GM04503 (cell line): ENCODE data around the gene CDHR3.

Experiments
- DNase-seq: peaks from one replicate; pipeline ENCODE4 v3.0.0-alpha.2; 2012; ENCODE audit warnings: low read depth

CDHR3 gene

DNA sequence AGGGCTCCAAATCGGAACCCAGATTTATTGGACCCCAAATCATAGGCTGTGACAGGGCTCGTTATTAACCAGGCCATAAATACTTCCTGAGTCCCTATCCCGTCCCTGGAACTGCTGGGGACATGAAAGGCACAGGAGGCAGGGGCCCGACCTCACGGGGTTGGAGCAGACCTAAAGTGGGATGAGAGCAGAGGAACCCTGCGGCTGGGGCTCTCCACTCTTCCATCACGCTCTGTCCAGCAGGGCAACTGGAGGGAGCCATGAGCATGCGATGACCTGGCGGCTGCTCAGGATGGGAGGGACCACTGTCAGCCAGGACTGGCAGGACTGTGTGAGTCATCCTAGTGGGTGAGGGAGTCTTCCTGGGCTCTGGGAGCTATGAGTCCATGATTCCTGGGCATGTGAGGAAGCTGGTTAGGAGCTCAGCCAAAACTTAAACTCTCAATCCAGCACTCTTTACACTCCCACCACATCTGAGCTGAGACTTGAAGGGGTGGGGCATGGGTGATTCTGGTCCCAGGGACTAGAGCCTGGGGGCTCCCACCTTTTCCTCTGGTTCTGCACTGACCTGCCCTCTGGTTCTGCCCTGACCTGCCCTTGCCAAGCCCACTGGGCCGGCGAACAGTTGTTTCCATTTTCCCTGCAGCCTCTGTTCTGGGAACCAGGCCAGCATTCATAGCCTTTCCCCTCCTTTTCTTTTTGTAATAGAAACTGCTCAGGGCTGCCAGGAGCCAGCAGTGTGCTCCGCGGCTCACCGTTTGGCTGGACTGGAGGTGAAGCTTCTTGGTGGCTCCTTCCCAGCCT lies 101.9 kb downstream of the CDHR3 start:
- DNase-seq, result peak; percentile 91

DNA sequence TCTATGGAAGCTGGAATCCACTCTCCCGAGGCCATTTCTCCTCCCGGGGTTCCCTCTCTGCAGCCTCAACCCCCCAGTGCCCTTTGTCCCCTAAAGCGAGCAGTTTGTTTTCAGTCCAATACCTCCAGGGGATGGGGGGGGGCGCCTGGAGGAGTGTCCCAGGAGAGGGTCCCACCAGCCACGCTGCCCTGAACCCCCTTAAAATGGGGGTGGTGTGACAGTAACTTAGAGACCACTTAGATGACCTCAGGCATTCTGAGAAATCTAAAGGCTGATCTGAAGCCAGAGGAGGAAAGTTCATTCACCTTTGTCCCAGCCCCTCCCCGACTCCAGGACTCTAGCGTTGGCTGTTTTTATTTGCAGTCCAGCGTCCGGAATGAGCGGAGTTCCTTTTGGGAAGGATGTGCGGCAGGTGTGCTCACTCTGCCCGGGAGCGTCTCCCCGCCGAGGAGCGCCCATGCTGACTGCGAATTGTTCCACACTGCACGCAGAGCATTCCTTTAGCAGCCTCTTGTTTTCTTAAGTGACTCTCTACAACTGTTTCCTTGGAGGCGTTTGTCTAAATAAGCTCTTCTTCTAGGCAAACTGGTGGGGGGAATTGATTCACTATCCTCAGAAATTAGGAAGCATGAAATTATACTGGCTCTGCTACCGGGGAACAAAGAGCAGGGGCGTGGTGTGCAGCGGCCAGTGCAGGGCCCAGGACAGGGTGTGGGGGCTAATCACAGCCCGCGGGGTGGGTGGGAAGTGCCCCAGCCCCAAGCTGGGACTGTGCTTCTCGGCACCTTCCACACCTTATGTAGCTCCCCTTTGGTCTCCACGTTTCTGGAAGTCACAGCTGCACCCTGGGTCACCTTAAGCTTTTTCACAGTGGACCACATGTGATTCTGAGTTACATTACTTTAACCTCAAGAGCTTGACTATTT lies 102.8 kb downstream of the CDHR3 start:
- DNase-seq, result no peak

DNA sequence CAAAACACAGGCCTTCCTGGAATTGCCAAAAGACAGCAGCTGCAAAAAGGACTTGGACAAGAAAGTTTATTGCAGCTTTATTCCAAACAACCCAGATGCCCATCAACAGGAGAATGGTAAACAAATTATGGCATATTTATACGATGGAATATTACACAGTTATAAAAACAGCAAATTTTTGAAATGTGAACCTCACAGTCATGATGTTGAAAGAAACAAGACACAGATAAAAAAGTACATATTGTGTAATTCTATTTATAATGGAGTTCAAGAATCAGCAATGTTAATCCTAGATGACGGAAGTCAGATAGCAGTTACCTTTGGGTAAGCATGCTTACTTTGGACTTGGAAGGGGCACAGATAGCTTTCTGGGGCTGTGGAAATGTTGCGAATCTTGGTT lies 104.6 kb downstream of the CDHR3 start:
- no peak for DNase-seq

DNA sequence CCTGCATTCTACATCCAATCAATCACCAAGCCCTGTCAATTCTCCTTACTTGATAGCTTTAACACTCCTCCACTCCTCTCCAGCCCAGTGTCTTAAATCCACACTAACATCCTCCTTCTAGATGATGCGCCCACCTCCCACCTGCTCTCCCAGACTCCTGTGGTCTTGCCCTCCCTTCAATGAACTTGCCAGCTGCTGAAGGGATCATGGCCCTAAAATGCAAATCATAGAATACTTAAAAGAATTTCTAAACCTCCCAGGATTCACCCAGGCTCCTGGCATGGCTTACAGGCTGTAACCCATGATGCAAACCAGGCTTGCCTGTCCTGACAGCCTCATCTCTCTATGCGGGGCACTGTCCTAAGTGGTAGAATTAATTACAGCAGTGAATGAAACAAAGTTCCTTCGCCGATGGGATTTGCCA lies 105.5 kb downstream of the CDHR3 start:
- no peak for DNase-seq

DNA sequence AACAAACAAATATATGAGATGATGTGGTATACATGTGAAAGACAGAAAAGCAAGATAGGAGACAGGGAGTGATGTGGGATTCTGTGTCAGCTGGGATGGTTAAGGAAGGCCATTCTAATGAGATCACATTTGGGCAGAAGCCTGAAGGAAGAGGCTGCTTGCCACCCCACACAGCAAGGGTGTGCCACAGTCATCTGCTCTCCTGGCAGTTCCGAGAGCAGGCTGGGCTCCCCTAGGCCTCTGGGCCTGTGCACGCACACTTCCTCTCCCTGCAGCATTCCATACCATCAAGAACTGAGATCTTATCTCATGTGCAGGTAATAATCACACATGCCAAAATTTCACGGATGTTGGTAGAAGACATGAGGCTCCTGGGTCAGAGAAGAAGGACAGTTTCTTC lies 105.9 kb downstream of the CDHR3 start:
- DNase-seq, result peak; percentile 52

DNA sequence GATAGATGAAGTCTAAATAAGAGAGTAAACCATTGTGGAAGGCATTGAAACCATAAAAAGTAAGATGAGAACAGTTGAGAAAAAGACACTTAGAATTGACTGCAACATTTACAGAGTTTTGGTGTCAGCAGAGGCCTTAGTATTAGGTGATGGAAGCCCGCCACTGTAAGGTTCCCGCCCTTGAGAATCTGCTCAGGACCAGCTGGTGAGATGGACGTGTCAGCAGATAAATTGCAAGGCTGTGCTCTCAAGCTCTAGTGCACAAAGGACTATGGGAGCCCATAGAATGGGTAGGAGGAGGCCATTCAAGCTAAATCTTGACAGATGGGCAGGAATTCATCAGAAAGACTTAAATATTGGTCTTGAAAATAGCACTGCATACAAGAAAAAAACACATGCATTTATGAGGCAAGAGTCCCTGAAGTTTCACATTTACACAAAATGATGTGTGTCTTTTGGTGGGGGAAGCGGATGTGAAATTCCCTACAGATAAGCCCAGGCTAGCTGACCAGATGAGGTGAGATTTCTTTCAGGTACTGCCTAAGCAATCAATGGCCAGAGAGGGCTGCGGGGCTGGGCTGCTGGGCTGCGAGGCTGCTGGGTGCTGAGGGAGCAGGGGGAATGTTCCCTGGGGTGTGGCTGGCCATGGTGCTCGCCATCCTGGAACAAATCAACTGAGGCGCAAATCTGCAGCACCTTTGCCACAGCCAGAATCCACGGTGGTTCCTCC lies 106.6 kb downstream of the CDHR3 start:
- no peak for DNase-seq

DNA sequence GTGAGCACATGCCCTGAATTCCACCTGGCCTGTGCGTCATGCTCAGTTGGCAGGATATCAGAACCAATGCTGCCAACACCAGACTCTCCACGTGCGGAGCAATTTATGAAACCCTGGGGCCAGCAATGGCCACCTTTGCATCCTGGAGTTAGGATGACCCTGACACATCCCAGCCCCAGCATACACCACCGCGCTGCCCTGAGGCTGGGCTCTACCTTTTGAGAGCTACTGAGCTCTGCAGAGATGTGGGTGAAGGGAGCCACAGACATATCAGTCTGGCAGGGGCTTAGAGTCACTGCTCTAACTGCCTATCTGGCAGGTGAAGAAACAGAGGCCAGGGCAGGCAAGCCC lies 107.1 kb downstream of the CDHR3 start:
- no peak for DNase-seq

DNA sequence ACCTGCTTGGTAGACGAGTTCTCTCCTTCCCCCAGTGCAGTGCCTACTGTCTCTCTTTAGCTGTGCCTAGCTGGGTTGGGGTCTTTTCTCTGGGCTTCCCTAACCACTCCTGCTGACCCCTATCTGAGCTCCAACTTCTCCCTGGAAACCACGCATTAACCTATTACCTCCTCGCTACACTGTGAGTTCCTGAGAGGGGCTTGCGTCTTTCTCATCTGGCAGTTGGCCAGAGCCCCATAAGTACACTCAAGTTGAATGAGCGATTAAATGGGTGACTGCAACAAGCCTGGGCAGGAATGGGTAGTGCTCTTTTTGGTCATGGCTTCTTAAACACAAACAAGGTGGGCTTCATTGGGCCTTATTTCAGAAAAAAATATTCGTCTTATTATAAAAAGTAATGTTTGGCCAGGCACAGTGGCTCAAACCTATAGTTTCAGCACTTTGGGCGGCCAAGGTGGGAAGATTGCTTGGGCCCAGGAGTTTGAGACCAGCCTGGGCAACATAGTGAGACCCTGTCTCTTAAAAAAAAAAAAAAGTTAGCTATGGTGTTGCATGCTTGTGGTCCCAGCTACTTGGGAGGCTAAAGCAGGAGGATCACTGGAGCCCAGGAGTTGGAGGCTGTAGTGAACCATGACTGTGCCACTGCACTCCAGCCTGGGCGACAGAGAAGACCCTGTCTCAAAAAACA lies 107.6 kb downstream of the CDHR3 start:
- DNase-seq, result no peak

DNA sequence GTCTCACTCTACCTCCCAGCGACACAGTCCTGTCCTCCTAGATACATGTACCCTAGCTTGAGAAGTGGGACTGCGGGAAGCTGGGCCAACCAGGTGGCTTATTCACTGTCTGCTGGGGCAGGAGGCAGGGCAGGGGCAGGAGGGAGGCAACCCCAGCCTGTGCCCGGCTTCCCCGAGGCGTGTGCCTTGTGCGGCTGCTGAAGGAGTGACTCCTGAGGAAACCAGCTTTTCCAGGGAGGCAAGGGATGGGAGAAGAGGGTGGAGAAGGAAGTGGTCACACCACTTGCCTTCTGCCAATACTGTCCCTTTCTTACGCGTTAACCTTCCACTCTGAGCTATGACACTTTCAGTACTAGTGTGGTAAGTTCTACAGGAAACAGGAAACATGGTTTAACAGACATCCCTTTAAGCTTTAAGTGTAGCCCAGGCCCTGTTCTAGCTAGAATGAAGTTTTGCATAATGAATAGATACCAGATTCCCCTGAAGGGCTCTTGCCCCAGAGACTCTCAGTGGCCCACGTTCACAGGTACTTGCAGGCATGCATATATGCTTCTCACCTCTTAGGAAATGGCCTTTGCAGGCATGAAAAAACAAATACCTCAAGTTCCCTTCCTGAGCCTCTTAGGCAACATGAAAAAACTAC lies 108.4 kb downstream of the CDHR3 start:
- DNase-seq, result no peak

DNA sequence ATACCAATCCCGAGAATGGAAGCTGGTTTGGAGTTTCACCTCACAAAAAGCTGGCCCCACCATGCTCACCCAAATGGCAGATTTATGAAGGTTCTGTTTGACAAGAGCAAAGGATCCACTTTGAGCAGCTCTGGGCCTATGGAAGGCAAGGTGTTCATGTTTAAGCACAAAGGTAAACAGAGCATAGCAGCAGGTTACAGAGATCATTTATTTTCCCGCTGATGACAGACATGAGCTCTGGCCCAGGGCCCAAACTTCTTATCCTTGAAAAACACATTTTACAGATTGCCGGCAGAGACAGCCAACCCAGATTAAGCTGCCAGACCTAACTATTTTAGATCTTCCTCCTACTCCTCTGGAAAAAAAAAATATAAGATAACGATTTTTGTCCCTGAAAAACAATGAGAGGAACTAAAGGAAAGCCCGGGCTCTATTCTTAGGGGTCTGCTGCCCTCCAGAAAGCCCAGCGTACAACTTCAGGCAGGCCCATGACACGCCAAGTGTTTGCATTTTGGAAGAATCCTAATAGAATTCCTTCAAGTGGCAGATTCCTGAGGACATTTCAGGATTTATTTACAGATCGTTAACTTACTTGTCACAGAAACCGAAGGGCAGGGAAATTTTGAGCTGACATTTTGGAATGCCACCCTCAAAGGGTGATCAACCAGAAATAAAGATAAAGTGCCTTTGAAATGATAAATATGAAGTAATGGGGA lies 109.1 kb downstream of the CDHR3 start:
- DNase-seq, result no peak

DNA sequence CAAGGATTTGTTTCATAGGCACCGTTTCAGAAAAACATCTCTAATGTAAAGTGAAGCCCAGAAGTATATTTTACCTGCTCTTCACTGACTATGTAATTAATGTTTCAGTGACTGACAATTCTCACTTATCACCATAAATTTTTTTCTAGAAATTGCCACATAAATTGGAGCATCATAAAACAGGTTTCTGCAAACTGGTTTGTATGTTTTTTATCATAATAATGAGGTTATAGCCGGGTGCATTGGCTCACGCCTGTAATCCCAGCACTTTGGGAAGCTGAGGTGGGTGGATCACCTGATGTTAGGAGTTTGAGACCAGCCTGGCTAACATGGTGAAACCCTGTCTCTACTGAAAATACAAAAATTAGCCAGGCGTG lies 109.6 kb downstream of the CDHR3 start:
- no peak for DNase-seq

DNA sequence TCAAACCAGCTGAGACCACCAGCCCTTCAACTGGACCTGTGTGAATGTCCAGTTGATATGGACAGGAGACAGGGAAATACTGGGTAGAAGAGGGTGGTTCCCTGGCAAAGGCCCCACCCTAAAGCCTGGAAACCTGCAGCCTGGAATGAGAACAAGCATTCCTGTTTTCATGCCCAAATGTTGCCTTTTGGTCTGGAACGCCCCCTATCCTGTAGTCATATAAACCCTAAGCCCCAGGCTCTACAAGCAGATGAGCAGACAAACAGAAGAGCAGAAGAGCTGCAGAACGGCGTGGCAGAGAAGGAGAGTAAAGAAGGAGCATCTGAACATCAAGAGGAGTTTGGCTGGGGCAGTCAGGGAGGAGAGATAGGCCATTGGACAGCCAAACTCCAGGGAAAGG lies 110.6 kb downstream of the CDHR3 start:
- no peak for DNase-seq

DNA sequence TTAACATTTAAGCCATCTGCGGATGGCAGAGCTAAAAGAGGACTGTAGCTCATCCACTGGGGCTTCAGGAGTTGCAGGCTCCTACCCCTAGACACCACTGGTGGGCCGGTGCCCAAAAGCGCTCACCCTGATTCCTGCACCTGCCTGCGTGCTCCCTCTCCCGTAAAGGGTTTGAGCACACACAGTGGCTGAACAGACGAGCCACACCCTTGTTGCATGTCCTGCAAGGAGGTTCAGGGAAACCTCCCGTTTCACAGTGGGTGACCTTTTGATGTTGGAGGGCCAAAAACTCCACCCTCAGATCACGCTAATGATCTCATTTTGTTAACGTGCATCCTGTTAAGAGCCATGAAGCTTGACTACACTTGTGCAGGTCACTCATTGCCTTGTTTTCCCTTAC lies 111.2 kb downstream of the CDHR3 start:
- DNase-seq, result no peak

DNA sequence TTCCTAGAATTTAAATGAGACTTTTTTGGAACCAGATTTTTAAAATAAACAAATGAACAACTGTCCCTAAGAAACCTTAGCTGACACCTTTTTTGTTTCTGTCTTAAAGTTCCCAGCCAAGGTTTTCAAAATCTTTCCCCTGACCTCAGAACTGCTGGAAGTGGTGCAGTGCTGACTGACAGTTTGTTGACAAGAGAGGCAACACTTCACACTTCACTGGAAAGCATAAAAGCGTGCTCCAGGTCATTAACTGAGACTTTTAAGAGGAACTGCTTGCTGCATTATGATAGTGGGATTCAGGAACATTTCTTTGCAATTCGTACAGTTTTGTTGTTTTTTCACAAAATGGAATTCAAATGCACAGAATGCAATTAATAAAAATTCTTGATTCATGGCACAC lies 112.9 kb downstream of the CDHR3 start:
- DNase-seq, result no peak

DNA sequence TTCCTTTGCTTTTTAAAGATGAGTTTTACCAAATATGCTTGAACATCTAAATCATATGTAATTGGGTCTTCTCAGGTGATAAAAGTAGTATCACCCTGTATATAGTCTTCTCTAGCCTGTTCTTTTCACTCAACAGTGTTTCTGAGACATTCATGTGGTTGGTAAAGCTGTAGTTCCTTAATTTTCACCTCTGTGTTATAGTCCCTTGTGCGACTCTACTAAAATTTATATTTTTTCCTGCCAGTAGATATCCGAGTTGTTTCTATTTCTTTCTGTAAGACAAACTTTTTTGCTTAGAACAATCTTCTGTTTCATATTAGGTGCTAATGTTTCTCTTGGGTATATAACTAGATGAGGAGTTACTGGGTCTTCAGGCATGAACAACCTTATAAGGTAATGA lies 113.5 kb downstream of the CDHR3 start:
- no peak for DNase-seq

DNA sequence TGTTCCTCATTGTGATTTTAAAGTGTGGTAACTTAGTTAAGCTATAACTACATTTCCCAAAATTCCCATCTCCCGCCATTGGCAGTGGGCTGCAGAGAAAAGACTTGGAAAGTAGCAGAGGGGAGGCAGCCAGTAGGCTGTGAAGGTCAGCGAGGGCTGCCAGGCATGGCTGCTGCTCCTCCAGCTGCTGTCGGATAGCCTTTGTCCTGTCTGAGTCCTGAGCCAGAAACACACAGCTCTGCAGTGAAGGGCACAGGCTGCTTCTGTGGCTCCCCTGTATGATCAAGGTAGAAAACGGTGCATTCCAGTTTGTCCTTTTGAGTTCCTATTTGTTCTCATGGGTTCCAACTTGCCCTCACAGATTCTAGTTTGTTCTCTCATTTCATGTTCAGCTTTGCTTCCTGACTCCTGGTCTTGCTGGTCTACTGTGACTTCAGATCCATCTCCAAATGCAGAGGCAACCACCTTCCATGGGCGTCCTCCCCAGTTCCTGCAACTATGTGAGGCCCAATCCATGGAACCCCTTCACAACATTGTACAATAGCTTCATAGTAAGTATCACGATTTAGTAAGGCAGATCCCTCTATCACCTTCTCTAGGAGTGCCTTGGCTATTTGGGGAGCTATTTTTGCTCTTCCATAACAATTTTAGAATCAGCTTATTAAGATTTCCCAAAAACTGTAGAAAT lies 117.4 kb downstream of the CDHR3 start:
- DNase-seq, result no peak

DNA sequence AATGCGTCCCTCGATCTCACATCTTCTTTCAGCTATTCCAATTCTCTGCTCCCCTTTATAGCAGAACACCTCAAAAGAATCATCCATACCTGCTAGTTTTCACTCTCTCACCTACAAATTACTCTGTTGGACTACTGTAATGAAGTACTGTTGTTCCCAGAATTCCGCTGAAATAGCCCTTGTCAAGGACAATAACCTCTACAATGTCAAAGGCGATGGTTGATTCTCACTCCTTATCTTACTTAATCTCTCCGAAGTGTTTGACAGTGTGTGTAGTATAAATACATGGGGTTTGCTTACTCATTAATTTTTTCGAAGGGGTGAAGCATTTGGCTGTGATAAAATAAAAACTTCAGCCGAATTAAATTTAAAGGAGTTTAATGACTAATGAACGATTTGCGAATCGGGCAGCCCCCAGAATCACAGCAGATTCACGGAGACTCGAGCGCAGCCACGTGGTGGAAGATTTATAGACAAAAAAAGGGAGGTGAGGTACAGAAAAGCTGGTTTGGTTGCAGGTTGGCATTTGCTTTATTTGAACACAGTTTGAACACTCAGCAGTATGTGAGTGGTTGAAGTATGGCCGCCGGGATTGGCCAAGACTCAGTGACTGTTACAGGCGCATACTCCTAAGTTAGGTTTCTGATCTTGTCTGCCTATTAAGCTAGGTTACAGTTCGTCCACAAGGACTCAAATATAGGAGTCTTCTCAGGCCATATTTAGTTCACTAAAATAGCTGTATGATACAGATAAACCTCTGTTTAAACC lies 119.2 kb downstream of the CDHR3 start:
- no peak for DNase-seq
